Spleen (tissue), 11 donors: ENCODE results near the gene CHIC2. TPM values are rescaled to one million over a fixed set of nuclear protein-coding genes. Genes with fewer than 3 reads are reported as not detected.
"Not testable (repeated sequence)": the region's sequence is repeated elsewhere in the genome, so short reads cannot be mapped to it uniquely, and the experiment has no call there.

Experiments
- DNase-seq: peaks from one replicate; pipeline ENCODE4 v3.0.0-alpha.2; 2020
- H3K27ac ChIP-seq, 8 donors: fragments of 200-600 bp; sonication (generic) in 7 of 8; 1 replicate in 4 of 8; 2 replicates in 4 of 8; pipeline versions ENCODE4 v1.5.0 to v1.8.0; 2016 to 2021; ENCODE audit warnings: inconsistent platforms in 4 of 8, mild to moderate bottlenecking in 4 of 8, moderate library complexity in 1 of 8
- H3K27me3 ChIP-seq, 7 donors: fragments of 200-600 bp; sonication (generic) in 6 of 7; replicated peaks in 1 of 7; 1 replicate in 4 of 7; 2 replicates in 3 of 7; pipeline versions ENCODE4 v1.5.0 to v1.8.0; 2016 to 2021; ENCODE audit warnings: inconsistent platforms in 3 of 7, mild to moderate bottlenecking in 1 of 7
- H3K36me3 ChIP-seq, 6 donors: fragments of 200-600 bp; sonication (generic) in 5 of 6; 1 replicate in 4 of 6; 2 replicates in 2 of 6; pipeline versions ENCODE4 v1.5.0 to v1.8.0; 2016 to 2021; ENCODE audit warnings: inconsistent platforms in 2 of 6
- H3K4me1 ChIP-seq, 6 donors: fragments of 200-600 bp; sonication (generic) in 5 of 6; 1 replicate in 3 of 6; 2 replicates in 3 of 6; pipeline versions ENCODE4 v1.5.0 to v1.8.0; 2016 to 2021; ENCODE audit warnings: inconsistent platforms in 3 of 6
- H3K4me3 ChIP-seq, 8 donors: fragments of 200-600 bp; sonication (generic) in 7 of 8; 1 replicate in 4 of 8; 2 replicates in 4 of 8; pipeline versions ENCODE4 v1.5.0 to v1.8.0; 2016 to 2021; ENCODE audit warnings: inconsistent platforms in 4 of 8, mild to moderate bottlenecking in 4 of 8, moderate library complexity in 2 of 8
- H3K9me3 ChIP-seq, 8 donors: fragments of 200-600 bp; sonication (generic) in 7 of 8; 1 replicate in 4 of 8; 2 replicates in 4 of 8; pipeline versions ENCODE4 v1.5.0 to v1.8.0; 2016 to 2021; ENCODE audit warnings: inconsistent platforms in 4 of 8
- POLR2A ChIP-seq, 3 donors: fragments of 450-650 bp; IDR thresholded peaks; one replicate each; pipeline ENCODE4 v1.5.1; 2017; ENCODE audit warnings: antibody characterized with exemption in 3 of 3, mild to moderate bottlenecking in 1 of 3
- POLR2AphosphoS5 ChIP-seq, 3 donors: sonication (generic); formaldehyde crosslinking; IDR thresholded peaks; one replicate each; pipeline ENCODE4 v1.5.1; 2017; ENCODE audit warnings: antibody characterized with exemption in 3 of 3
- WGBS, 5 donors: extraction: QIAGEN DNeasy Blood & Tissue Kit in 3 of 5; methylation state at CpG; one replicate each; pipeline versions ENCODE4 v1.1.5 to v1.1.7; 2013 to 2018; 5-methylcytosine and 5-hydroxymethylcytosine counted together
- intact Hi-C: fragments of 100-400 bp; cut with DNase I; formaldehyde crosslinking; loops from one replicate; pipeline ENCODE4 v1.15.0; 2023; ENCODE audit warnings: low total_unique reads
- polyA plus RNA-seq, 3 donors: library from polyadenylated mRNA; stranded (reverse); fragments of 200-250 nt; gene quantifications; one replicate each; pipeline ENCODE4 v1.2.1, GENCODE V29; 2013
- total RNA-seq, 7 donors: library from RNA; depleted of rRNA in 3 of 7; stranded (reverse); fragments of >200 nt in 3 of 7; fragmentation: NEBNext Ultra II Directional in 4 of 7; extraction: Animal tissue kit (Norgen Biotek cat#: 25700) in 4 of 7; gene quantifications; one replicate each; pipeline versions ENCODE4 v1.1.0 to v1.2.1, GENCODE V29; 2016 to 2021
- TF ChIP-seq, protein P1 (sequence below), 11 experiments: fragments of 200-600 bp in 7 of 11; fragments of 450-650 bp in 4 of 11; sonication (generic) in 4 of 11; IDR thresholded peaks in 8 of 11; conservative IDR thresholded peaks in 3 of 11; 1 replicate in 7 of 11; 2 replicates in 4 of 11; pipeline versions ENCODE4 v1.4.0 to v1.8.0; 2016 to 2021; ENCODE audit warnings: antibody characterized with exemption in 11 of 11, inconsistent platforms in 4 of 11, mild to moderate bottlenecking in 1 of 11
- donor health status: healthy with polysubstance abuse.
- donor health status: DM: no; HTN: no; CAD: no; lungs with moderate emphysema.
- donor health status: DM: no; HTN: no; CAD: no.
- donor health status: Bipolar disorder and iron deficiency.
- donor health status: healthy.
- donor health status: DM: no; HTN: no; CAD: no.
- donor health status: DM: yes; HTN: yes; CAD: no.

Gene CHIC2
- total and polyA plus RNA-seq, 10 donors: 7.6 to 68.2 (median 39.7) TPM

- H3K27me3 ChIP-seq: no peaks in the 10 kb centered on the region
- peaks cover 0 to 11% (median 0%) of the 10 kb centered on the region in 6 donors for H3K36me3 ChIP-seq
- H3K4me1 ChIP-seq: peaks cover 0 to 50% (median 26%) of the 10 kb centered on the region in 6 donors
- H3K9me3 ChIP-seq: peaks cover 0 to 4% (median 0%) of the 10 kb centered on the region in 8 donors
- H3K27ac ChIP-seq: no peak overlapping the region
- intact Hi-C loops: no loop called here
- TF ChIP-seq POLR2A (IDR thresholded peaks at IDR 0.05) (no peak), POLR2AphosphoS5 (IDR thresholded peaks at IDR 0.05) (no peak)
- TF ChIP-seq, protein P1, sequence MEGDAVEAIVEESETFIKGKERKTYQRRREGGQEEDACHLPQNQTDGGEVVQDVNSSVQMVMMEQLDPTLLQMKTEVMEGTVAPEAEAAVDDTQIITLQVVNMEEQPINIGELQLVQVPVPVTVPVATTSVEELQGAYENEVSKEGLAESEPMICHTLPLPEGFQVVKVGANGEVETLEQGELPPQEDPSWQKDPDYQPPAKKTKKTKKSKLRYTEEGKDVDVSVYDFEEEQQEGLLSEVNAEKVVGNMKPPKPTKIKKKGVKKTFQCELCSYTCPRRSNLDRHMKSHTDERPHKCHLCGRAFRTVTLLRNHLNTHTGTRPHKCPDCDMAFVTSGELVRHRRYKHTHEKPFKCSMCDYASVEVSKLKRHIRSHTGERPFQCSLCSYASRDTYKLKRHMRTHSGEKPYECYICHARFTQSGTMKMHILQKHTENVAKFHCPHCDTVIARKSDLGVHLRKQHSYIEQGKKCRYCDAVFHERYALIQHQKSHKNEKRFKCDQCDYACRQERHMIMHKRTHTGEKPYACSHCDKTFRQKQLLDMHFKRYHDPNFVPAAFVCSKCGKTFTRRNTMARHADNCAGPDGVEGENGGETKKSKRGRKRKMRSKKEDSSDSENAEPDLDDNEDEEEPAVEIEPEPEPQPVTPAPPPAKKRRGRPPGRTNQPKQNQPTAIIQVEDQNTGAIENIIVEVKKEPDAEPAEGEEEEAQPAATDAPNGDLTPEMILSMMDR (IDR thresholded peaks at IDR 0.05 in 8 of 11, conservative IDR thresholded peaks at IDR 0.05 in 3 of 11): no peak
- WGBS, 5 donors: 91 to 98% (median 94%) methylated on average over 1 of the region's 1 CpG
- DNase-seq: no peak
- no peak overlapping the region for H3K4me3 ChIP-seq
Observed at GRCh38 chr4:54027311-54027710, 37.1 kb downstream of the CHIC2 start.

DNA sequence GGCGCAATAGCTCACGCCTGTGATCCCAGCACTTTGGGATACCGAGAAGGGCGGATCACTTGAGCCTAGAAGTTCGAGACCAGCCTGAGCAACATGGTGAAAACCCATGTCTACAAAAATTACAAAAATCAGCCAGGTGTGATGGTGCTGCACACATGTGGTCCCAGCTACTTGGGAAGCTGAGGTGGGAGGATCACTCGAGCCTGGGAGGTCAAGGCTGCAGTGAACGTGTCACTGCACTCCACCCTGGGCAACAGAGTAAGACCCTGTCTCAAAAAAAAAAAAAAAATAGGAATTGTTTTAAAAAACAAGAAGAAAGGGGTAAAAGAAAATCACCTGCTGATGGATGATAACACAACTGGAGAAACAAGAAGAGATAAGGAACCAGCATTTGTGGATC, 38.8 kb downstream of the CHIC2 start:
- H3K9me3 ChIP-seq: peaks cover 0 to 4% (median 0%) of the 10 kb centered on the region in 8 donors
- H3K4me3 ChIP-seq: no peak overlapping the region
- TF ChIP-seq POLR2A (IDR thresholded peaks at IDR 0.05): no peak
- no peak for TF ChIP-seq POLR2AphosphoS5 (IDR thresholded peaks at IDR 0.05)
- TF ChIP-seq, protein P1 (IDR thresholded peaks at IDR 0.05 in 8 of 11, conservative IDR thresholded peaks at IDR 0.05 in 3 of 11): no peak
- no peak overlapping the region for H3K27ac ChIP-seq
- 95 to 98% (median 96%) methylated on average over 7 of the region's 7 CpGs for WGBS, 5 donors
- peaks cover 0 to 6% (median 0%) of the 10 kb centered on the region in 6 donors for H3K36me3 ChIP-seq
- H3K27me3 ChIP-seq: no peaks in the 10 kb centered on the region
- intact Hi-C loops: no loop called here
- DNase-seq: no peak
- H3K4me1 ChIP-seq: peaks cover 0 to 35% (median 15%) of the 10 kb centered on the region in 6 donors

DNA sequence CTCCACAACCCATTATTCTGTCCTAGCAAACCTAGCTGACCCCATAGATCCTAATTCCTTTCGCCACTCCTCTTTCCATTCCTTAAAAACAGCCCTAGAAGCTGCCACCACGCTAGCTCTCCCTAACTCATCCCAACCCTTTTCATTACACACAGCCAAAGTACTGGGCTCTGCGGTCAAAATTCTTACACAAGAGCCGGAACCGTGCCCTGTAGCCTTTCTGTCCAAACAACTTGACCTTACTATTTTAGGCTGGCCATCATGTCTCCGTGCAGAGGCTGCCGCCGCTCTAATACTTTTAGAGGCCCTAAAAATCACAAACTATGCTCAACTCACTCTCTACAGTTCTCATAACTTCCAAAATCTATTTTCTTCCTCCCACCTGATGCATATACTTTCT, 41.4 kb downstream of the CHIC2 start:
- H3K36me3 ChIP-seq, DNase-seq, H3K4me3 ChIP-seq, intact Hi-C loops, H3K9me3 ChIP-seq, H3K27me3 ChIP-seq: not testable (repeated sequence)
- TF ChIP-seq POLR2AphosphoS5 (IDR thresholded peaks at IDR 0.05): peak in 1 of 3 donors; percentile 33
- WGBS, 5 donors: 81 to 90% (median 88%) methylated on average over 8 of the region's 8 CpGs
- Histone ChIP-seq H3K27ac (peak overlapping the region in 5 of 8 donors; percentile 5 to 51 (median 43)), H3K4me1 (peaks cover 0 to 46% (median 17%) of the 10 kb centered on the region in 6 donors)

GRCh38 chr4:54017974-54018373, 46.4 kb downstream of the CHIC2 start:
- H3K9me3 ChIP-seq: no peaks in the 10 kb centered on the region
- intact Hi-C loops: no loop called here
- TF ChIP-seq POLR2A (IDR thresholded peaks at IDR 0.05) (no peak), POLR2AphosphoS5 (IDR thresholded peaks at IDR 0.05) (no peak)
- TF ChIP-seq, protein P1 (IDR thresholded peaks at IDR 0.05 in 8 of 11, conservative IDR thresholded peaks at IDR 0.05 in 3 of 11): no peak
- DNase-seq: no peak
- WGBS, 5 donors: 91 to 100% (median 97%) methylated on average over 1 of the region's 1 CpG
- H3K4me1 ChIP-seq: peaks cover 0 to 66% (median 11%) of the 10 kb centered on the region in 6 donors
- H3K27me3 ChIP-seq: no peaks in the 10 kb centered on the region
- H3K27ac ChIP-seq: no peak overlapping the region
- H3K4me3 ChIP-seq: no peak overlapping the region
- peaks cover 0 to 13% (median 6%) of the 10 kb centered on the region in 6 donors for H3K36me3 ChIP-seq
